LNCaP clone FGC (cell line): ENCODE results near the gene ADCY6.

ENCODE experiments used
- DNase-seq: peaks from one replicate; pipeline ENCODE4 v3.0.0-alpha.2; 2011; ENCODE audit warnings: low read depth
- H3K4me3 ChIP-seq: 2 replicates; pipeline ENCODE4 v1.5.1; 2011; ENCODE audit warnings: mild to moderate bottlenecking, low read depth, low read length, control low read depth
- TF ChIP-seq, protein P1 (sequence below): IDR thresholded peaks from 2 replicates; pipeline ENCODE4 v1.5.1; 2012; ENCODE audit warnings: mild to moderate bottlenecking; ENCODE audit not compliant: control insufficient read depth, insufficient read depth; ENCODE audit errors: extremely low read depth

Gene ADCY6

DNA sequence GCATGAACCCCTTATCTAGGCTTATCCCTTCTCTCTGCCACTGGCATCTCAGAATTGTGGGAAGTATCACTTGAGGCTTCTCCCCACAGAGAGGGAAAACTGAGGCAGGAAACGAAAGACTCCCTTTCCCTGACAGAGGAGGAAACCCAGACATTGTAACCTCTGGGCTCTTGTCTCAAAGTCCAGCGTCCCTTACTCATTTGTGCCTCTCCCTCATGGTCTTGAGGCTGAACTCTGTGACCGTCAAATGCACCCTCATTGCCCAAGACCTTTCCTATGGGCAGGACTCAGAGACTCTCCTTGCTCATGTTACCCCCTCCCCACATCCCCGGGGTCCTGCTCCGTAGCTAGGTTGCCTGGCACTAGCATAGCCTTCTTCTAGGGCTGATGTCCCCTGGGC, 33.2 kb upstream of the ADCY6 start:
- TF ChIP-seq, protein P1, sequence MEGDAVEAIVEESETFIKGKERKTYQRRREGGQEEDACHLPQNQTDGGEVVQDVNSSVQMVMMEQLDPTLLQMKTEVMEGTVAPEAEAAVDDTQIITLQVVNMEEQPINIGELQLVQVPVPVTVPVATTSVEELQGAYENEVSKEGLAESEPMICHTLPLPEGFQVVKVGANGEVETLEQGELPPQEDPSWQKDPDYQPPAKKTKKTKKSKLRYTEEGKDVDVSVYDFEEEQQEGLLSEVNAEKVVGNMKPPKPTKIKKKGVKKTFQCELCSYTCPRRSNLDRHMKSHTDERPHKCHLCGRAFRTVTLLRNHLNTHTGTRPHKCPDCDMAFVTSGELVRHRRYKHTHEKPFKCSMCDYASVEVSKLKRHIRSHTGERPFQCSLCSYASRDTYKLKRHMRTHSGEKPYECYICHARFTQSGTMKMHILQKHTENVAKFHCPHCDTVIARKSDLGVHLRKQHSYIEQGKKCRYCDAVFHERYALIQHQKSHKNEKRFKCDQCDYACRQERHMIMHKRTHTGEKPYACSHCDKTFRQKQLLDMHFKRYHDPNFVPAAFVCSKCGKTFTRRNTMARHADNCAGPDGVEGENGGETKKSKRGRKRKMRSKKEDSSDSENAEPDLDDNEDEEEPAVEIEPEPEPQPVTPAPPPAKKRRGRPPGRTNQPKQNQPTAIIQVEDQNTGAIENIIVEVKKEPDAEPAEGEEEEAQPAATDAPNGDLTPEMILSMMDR, result no peak
- no peak for DNase-seq
- no peak overlapping the region for H3K4me3 ChIP-seq

DNA sequence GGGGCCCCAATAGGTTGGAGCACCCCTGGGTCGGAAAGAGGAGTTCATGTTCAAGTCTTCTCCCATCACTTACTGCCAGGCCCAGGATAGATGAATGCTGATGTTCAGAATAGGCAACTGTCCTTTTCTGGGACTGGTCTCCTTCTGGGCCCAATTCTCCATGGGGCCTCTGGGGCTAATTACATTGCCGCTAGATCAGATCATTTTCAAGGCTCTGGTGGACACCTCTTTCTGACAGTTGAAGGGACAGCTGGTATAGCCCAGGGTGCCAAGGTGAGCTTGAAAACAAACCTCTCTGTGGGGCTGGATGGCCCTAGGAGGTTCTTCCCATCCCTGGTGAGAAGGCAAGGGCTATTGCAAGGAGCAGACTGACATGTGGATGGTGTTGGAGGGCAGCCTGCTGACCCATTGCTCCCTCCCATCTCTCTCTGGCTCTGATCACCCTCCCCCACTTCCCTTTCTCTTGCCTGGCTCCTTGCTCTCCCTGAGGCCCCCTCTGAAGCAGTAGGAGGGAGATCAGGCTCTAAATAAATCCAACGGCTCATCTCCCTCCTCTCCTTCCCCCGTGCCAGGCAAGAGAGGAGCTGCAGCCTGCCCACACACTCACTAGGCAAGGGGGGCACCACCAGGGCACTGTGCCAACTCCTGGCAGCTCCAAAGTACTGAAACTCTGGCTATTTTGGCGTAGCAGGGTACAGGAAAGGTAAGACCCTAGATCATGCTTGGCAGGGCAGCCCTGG, 31.3 kb upstream of the ADCY6 start:
- no peak for DNase-seq
- H3K4me3 ChIP-seq, result no peak overlapping the region
- TF ChIP-seq, protein P1, result no peak

DNA sequence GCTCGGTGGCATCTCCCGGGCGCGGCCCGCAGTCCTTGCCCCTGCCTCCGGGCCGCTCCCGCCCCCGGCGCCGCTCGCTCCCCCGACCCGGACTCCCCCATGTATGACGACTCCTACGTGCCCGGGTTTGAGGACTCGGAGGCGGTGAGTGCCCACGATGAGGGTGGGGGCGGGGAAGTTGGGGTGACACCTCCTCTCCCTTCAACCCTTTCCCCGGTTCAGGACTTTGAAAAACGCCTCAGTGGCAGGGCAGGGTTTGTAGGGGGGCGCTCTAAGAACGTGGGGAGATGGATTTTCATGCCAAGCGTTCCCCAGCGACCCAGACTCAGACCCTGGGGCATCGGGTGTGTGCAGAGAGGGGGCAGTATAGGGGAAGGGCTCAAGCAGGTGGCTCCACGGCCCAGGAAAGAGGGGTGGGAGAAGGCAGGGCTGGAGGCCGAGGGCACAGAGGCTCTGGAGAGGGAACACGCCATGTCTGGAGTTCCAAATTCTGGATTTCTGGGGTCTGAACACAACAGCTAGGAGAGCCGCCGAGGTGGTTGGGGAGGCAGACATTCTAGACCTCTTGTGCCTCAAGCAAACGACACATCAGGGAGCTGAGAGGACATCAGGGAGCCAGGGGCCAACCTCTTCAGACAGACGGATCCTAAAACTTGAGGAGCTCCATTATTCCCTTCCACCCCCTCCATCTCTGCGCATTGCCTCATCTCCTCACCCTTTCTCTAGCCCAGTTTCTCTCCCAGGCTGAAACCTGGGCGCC, 30.1 kb upstream of the ADCY6 start:
- peak overlapping the region; percentile 69 for H3K4me3 ChIP-seq
- TF ChIP-seq, protein P1, result 0 out of 2 replicates have a peak, but pooled peaks have one; percentile 5
- DNase-seq, result no peak

DNA sequence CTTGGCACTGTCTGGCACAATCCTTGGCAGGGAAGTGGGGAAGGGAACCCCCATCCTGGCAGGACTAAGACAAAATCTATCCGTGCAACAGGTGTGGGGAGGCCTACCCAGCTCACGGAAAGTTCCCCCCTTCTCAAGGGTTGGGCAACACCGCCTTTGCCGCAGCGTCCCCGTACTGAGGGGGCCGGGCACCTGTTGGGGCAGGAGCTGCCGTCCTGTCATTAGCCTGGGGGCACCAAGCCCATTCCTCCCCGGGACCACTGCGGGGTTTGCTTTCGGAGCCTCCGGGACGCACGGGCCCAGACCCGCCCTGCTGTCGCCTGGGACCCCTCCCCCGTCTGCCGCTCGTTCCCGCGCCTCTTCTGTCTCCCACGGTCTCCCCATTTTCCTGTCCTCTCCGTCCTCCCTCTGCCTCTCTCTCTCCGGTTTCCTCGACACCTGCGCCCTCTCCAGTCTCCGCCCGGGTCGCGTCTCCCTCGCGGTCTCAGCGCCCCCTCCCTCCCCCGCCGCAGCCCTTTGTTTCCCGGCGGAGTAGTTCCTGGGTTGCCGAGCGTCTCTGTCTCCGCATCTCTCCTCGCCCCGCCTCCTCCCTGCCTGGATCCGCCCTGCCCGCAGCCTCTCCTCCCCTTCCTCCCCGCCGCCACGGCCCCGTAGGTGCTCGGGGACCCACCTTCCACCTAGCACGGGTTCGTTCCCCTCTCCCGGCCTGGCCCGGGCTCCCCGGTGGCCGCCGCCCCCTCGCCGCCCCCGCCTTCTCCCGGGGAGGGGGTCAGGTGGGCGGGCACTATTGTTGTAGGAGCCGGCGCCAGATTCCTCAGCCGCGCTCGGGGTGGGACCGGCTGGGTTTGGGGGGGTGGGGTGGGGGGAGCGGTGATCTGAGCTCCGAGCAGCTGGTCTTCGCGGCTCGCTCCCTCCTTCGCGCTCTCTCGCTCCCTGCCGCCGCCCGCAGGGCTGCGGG, 29.3 kb upstream of the ADCY6 start, which contains the start of gene CACNB3:
CACNB3 (plus strand) TSS at position 624 of the 958 bp plus-strand sequence. CDS start 434 bp downstream, outside the sequence.
- TF ChIP-seq, protein P1, result no peak
- no peak for DNase-seq
- H3K4me3 ChIP-seq, result peak within 1 kb of the TSS; percentile 69

DNA sequence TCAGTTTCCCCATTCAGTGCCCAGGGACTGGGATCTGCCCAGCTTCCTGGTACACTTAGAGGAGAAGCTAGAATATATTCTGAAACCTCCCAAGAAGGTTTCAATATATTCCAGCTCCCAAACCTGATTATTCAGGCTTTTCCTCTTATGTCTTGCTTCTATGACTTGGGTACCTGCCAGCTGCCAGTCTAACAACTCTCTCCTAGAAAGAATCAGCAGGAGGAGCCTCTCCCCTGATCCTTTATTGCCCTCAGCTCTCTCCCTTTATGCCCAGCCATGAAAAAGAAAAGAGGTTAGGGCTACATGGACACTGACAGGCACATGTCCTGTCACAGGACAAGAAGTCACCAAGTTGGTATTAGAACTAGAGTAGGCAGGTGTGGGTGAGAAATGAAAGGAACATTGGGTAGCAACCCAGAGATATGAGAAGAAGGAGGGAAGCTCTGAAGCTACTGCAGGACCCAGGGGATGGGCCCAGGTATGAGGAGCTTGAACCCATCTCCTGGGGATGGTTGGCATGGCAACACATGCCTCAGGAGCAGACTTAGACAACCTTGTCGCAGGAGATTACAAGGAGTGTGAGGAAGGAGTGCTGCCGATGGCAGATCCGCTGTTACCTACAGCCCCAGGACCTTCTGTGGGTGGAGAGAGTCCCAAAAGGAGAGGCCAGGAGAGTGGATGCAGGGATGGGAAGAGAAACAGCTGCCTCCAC, 27.4 kb upstream of the ADCY6 start:
- TF ChIP-seq, protein P1, result no peak
- peak; percentile 53 for DNase-seq
- peak overlapping the region; percentile 81 for H3K4me3 ChIP-seq
